Right ventricle myocardium inferior (tissue), 1 donor: ENCODE results near the gene FCN2. TPM values are rescaled to one million over a fixed set of nuclear protein-coding genes. Genes with fewer than 3 reads are reported as not detected.

Experiments used
- ATAC-seq: fragments of 200-7000 bp; cut with Tn5 transposase; one replicate; pipeline ENCODE4 v1.9.1; 2020; ENCODE audit warnings: mild to moderate bottlenecking, moderate library complexity
- DNase-seq: peaks from one replicate; pipeline ENCODE4 v3.0.0; 2021; ENCODE audit errors: missing footprints
- intact Hi-C: fragments of 100-400 bp; cut with DNase I; formaldehyde crosslinking; loops from one replicate; pipeline ENCODE4 v1.11.0; 2022
- total RNA-seq: library from RNA; stranded (reverse); fragmentation: NEBNext Ultra II Directional; extraction: Animal tissue kit (Norgen Biotek cat#: 25700); gene quantifications from one replicate; pipeline ENCODE4 v1.2.1, GENCODE V29; 2021
- donor health status: DM: no; HTN: yes; CAD: no; lungs with severe emphysema.

FCN2 gene
- total RNA-seq, 1 donor from 2014 or later: not detected

GRCh38 chr9:134917431-134918373, 37.1 kb downstream of the FCN2 start, which contains the start of gene FCN1:
FCN1 (minus strand) TSS chr9:134917912; CDS start chr9:134917871, 41 bp downstream.
- ATAC-seq (no peak), DNase-seq (no peak)
- intact Hi-C loops: no loop called here

GRCh38 chr9:134918646-134919045, 38.0 kb downstream of the FCN2 start:
- intact Hi-C loops: no loop called here
- DNase-seq: no peak
- no peak for ATAC-seq

DNA sequence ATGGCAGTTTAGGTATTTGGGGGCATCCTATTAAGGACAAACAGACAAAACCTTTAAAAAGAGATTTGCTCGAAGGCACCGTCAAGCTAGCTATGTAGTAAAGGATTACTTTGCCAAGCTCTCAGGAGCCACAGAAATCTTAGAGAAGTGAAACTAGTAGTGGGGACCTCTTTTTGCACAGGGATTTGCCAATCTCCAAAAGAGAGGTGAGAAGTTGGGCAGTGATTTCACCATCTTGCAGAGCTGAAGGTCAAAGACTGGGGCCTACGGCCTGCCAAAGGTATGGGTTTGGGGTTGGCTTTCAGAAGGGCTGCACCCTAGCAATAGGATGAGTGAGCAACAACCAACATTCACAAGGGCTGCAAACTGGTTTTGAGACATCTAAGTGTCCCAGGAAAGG, 38.7 kb downstream of the FCN2 start:
- ATAC-seq (no peak), DNase-seq (no peak)
- intact Hi-C loops: no loop called here

GRCh38 chr9:134922066-134922931, 41.7 kb downstream of the FCN2 start:
- DNase-seq: peak; percentile 85
- intact Hi-C loops: no loop called here
- ATAC-seq: peak; percentile 75

DNA sequence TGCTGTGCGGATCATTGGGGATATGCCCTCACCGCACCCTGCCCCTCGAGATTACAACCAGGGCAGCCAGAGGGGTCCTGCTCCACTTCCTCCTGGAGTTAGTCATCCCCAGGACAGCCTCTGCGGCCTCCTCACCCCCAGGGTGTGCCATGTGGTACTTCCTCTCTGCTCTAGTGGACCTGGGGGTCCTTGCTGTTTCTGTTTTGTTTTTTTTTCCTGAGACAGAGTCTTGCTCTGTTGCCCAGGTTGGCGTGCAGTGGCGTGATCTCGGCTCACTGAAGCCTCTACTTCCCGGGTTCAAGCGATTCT, 42.3 kb downstream of the FCN2 start:
- ATAC-seq (peak; percentile 46), DNase-seq (no peak)
- intact Hi-C loops: no loop called here

DNA sequence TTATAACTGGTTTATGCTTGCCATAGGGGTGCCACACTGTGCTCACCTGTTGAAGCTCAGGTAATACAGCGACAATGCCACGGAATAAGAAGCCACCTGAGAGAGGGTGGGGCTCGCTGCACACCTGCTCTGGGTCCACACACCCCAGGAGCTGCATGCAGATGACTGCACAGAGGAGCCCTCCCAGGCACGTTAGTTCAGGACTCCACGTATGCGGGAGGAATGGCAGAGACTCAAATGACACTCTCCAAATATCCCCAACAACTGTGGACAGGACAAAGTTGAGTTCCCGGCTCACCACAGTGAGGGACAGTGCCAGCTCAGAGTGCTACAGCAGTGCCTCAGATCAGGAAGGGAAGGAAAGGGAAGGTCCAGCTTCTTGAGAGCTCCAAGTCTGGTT, 42.9 kb downstream of the FCN2 start:
- ATAC-seq (peak; percentile 42), DNase-seq (no peak)
- intact Hi-C loops: no loop called here

DNA sequence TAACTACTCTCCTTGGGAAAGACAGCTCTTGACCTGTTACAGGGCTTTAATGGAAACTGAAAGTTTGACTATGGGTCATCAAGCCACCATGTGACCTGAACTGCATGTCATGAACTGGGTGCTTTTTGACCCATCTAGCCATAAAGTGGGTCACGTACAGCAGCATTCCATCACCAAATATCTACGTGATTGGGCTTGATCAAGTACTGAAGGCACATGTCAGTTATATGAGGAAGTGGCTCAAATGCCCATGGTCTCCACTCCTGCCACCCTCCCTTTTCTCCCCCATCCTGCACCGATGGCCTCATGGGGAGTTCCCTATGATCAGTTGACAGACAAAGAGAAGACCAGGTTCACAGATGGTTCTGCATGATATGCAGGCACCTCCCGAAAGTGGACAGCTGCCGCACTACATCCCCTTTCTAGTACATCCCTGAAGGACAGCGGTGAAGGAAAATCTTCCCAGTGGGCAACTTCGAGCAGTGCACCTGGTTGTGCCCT, 44.5 kb downstream of the FCN2 start:
- ATAC-seq: no peak
- intact Hi-C loops: no loop called here
- no peak for DNase-seq

- DNase-seq: no peak
- intact Hi-C loops: no loop called here
- ATAC-seq: peak; percentile 64
Measured at GRCh38 chr9:134928436-134929192, 48.0 kb downstream of the FCN2 start.

DNA sequence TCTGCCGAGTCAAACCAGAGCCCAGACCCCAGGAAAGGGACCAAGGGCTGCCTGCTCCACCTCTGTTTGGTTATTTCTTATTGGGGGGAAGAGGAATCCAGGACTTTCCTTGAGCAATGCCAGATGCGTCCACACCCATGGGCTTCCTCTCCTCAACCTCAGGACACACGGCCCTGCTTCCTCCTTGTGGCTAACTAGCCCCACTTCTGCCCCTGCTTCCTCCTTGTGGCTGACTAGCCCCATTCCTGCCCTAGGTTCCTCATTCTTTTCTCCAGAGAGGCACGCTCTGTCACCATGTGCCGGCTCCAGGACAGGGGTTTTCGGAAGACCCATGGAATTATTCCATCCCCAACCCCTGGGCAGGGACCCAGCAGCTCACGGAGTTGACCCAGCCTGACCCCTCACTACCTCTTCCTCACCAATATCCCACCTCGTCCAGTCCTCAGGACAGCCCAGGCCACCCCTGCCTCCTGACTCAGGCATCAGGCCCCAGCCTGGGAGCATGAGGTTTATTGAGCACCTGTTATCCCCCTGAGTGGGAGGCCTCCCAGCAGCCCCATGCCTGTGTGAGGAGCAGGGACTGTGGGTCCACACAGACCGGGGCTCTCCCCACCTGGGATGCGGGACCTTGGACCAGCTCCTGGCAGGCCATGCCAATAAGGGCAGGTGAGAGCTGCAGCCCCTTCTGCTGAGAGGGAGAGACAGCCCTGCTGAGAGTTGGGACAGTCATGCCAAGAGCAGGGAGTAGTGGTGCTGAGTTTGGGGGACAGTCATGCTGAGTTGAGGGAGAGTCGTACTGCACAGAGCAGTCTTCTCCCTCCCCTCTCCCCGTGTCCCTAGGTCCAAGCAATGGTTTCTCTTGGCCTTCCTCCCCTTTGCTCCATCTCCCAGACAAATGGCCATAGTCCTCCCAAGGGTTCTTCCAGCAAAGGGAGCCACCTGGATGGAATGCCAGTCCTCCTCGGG, 48.9 kb downstream of the FCN2 start:
- ATAC-seq (peak; percentile 78), DNase-seq (peak; percentile 88)
- intact Hi-C loops: no loop called here

DNA sequence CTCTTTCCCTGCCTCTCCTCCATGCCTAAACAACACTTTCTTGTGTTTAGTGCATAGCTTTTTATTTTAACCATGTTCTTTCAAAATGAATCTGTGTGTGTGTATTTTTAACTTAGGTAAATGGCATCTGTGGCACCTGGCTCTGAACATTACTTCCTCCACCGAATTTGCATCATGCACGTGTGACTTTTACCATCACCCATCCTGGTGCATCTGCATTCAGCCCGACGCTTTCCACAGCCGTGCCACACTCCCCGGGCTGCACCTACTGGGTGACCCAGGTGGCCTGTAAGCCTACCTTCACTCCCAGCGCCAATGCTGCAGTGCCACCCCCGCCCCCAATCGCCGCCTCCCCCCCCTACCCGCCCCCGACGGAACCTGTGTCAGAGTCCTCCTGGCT, 49.8 kb downstream of the FCN2 start:
- intact Hi-C loops: no loop called here
- no peak for DNase-seq
- no peak for ATAC-seq

- DNase-seq: no peak
- no peak for ATAC-seq
- intact Hi-C loops: no loop called here
Measured at GRCh38 chr9:134932171-134932570, 51.6 kb downstream of the FCN2 start.

- intact Hi-C loops: no loop called here
- peak; percentile 27 for DNase-seq
- ATAC-seq: no peak
Measured at GRCh38 chr9:134932606-134933005, 52.0 kb downstream of the FCN2 start.

DNA sequence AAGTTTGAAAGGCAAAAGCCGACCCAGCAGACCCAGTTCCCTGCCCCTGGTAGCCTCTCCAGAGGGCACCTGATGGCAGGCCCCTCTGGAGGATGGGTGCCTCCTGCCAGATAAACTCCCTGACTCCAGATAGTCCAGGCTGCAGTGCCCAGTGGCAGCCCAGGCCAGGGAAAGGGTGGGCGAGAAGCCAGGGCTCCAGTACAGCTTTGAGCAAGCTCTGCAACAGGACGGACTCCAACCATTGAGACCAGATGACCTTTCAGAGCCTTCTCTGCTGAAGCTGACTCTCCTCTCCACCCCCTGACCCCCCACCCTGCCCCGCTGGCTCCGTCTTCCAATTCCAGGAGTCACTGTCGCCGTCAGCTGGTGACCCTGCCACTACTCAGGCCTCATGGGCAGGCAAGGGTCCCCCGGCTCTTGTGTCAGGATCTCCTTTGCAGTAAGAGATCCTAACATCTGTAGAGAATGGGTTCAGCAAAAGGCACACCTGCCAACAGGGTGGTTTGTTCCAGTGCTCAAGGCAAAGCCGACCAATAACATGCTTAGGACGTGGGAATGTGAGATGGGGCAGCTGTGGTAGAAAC, 52.6 kb downstream of the FCN2 start:
- peak; percentile 60 for DNase-seq
- intact Hi-C loops: no loop called here
- peak; percentile 35 for ATAC-seq

GRCh38 chr9:134935056-134935640, 54.5 kb downstream of the FCN2 start:
- intact Hi-C loops: no loop called here
- no peak for ATAC-seq
- DNase-seq: peak; percentile 39

GRCh38 chr9:134935701-134936345, 55.2 kb downstream of the FCN2 start:
- DNase-seq: peak; percentile 50
- ATAC-seq: no peak
- intact Hi-C loops: no loop called here

GRCh38 chr9:134936346-134937163, 55.9 kb downstream of the FCN2 start:
- DNase-seq (peak; percentile 39), ATAC-seq (peak; percentile 50)
- intact Hi-C loops: no loop called here
